Neural progenitor cell (in vitro differentiated cells): ENCODE results near the gene TTLL12.

Experiments used
- EZH2 ChIP-seq: fragments of 200-600 bp; sonication (generic); IDR thresholded peaks from 2 replicates; pipeline ENCODE4 v1.6.1; 2017; ENCODE audit warnings: antibody characterized with exemption, mild to moderate bottlenecking, moderate library complexity
- EZH2phosphoT487 ChIP-seq: fragments of 200-600 bp; sonication (generic); IDR thresholded peaks from 2 replicates; pipeline ENCODE4 v1.6.1; 2017; ENCODE audit warnings: antibody characterized with exemption
- TF ChIP-seq, protein P1 (sequence below): fragments of 200-600 bp; sonication (generic); IDR thresholded peaks from 2 replicates; pipeline ENCODE4 v1.5.1; 2017; ENCODE audit warnings: antibody characterized with exemption, mild to moderate bottlenecking

DNA sequence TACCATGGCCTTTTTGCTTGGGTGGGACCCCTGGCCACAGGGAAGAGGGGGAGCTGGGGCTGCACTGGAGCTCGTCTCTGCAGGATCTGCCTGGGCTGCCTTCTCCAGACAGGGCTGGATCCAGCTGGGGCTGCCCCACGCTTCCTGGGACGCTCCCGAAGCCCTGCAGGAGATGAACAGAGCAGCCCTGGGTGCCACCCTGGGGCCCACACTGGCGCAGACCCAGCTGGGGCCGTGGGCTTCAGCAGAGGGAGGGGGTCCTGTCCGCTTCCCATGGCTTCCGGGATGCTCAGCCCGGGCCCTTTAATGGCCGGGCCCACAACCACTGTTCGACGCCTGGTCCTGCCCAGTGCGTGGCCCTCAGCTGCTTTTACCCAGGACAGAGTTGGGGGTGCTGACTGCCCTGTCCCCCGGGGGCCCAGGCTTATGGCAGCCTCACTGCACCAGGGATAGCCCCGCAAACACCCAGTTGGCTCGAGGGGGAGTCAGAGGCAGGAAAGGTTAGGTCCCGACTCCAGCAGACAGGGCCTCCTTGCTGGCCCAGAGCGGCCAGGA is 23.6 kb downstream of the TTLL12 start:
- TF ChIP-seq, protein P1, sequence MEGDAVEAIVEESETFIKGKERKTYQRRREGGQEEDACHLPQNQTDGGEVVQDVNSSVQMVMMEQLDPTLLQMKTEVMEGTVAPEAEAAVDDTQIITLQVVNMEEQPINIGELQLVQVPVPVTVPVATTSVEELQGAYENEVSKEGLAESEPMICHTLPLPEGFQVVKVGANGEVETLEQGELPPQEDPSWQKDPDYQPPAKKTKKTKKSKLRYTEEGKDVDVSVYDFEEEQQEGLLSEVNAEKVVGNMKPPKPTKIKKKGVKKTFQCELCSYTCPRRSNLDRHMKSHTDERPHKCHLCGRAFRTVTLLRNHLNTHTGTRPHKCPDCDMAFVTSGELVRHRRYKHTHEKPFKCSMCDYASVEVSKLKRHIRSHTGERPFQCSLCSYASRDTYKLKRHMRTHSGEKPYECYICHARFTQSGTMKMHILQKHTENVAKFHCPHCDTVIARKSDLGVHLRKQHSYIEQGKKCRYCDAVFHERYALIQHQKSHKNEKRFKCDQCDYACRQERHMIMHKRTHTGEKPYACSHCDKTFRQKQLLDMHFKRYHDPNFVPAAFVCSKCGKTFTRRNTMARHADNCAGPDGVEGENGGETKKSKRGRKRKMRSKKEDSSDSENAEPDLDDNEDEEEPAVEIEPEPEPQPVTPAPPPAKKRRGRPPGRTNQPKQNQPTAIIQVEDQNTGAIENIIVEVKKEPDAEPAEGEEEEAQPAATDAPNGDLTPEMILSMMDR: no peak
- no peak for TF ChIP-seq EZH2
- TF ChIP-seq EZH2phosphoT487: no peak
